ENCODE measurements around the gene CRHR2. TPM values are rescaled to one million over a fixed set of nuclear protein-coding genes. Genes with fewer than 3 reads are reported as not detected.
"Not testable (repeated sequence)": the region's sequence is repeated elsewhere in the genome, so short reads cannot be mapped to it uniquely, and the experiment has no call there.

CRHR2 gene
- polyA plus RNA-seq, 1 of the 3 experiments (the other 2 are of a cell fraction) = not detected

DNA sequence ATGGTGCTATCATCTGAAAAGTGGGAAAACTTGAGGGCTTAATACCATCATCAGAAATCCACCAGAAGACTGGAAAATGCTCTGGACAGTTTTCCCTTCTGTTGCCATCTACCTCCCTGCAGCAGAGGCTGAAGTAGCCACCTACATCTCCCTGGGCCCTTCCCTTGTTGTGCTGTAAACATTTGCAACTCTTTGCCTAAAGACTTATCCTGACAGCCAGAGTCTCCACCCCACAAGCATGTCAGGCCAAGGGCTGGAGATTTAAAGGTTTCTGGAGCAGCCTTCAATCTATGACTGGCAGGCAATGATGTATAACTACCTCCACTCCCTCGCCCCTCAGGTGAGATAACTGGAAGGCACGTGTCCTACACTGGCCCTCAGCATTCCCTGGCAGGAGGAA lies 39.9 kb upstream of the CRHR2 start:
- Histone ChIP-seq H3K9me2 (no peaks in the 10 kb centered on the region), H3K9ac (no peak overlapping the region), H3K27me3 (ENCODE audit: insufficient read depth) (peaks cover 12% of the 10 kb centered on the region; the same call in 1 of the 2 replicates), H3K9me3 (no peaks in the 10 kb centered on the region; the same call in 1 of the 2 replicates), H2AFZ (ENCODE audit: low read depth) (no peak overlapping the region), H3K79me2 (ENCODE audit: insufficient read depth) (no peaks in the 10 kb centered on the region), H4K20me1 (ENCODE audit: insufficient read depth) (no peaks in the 10 kb centered on the region), H3K4me2 (no peak overlapping the region), H3K36me3 (replicated peaks in 1 of 2; ENCODE audit: control insufficient read depth in 1 of 2, insufficient read depth in 2 of 2, low read length in 1 of 2) (no peaks in the 10 kb centered on the region), H3F3A (replicated peaks; ENCODE audit: insufficient read depth) (no peaks in the 10 kb centered on the region), H3K27ac (ENCODE audit: low read depth in 2 of 2, low read length in 1 of 2) (no peak overlapping the region), H3K4me1 (ENCODE audit: control insufficient read depth in 1 of 2, insufficient read depth in 2 of 2, low read depth in 1 of 2, low read length in 1 of 2) (no peaks in the 10 kb centered on the region; a peak in 1 of 4 replicates), H3K4me3 (ENCODE audit: low read depth in 2 of 2, low read length in 1 of 2) (no peak overlapping the region)
- TF ChIP-seq TEAD4 (IDR thresholded peaks at IDR 0.05; ENCODE audit: borderline replicate concordance, insufficient read depth) (no peak), SMC3 (IDR thresholded peaks at IDR 0.05; ENCODE audit: low read depth, low read length) (no peak), FOXJ3 (CRISPR knock-in tag; IDR thresholded peaks at IDR 0.05) (no peak), MEF2A (IDR thresholded peaks at IDR 0.05; ENCODE audit: borderline replicate concordance, low read depth) (no peak), MXI1 (IDR thresholded peaks at IDR 0.05; ENCODE audit: low read depth, low read length) (no peak), RAD21 (IDR thresholded peaks at IDR 0.05; ENCODE audit: low read length) (no peak), GABPA (IDR thresholded peaks at IDR 0.05; ENCODE audit: low read depth) (no peak)
- TF ChIP-seq, protein P1, sequence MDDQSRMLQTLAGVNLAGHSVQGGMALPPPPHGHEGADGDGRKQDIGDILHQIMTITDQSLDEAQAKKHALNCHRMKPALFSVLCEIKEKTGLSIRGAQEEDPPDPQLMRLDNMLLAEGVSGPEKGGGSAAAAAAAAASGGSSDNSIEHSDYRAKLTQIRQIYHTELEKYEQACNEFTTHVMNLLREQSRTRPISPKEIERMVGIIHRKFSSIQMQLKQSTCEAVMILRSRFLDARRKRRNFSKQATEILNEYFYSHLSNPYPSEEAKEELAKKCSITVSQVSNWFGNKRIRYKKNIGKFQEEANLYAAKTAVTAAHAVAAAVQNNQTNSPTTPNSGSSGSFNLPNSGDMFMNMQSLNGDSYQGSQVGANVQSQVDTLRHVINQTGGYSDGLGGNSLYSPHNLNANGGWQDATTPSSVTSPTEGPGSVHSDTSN (IDR thresholded peaks at IDR 0.05) = no peak
- TF ChIP-seq, protein P2, sequence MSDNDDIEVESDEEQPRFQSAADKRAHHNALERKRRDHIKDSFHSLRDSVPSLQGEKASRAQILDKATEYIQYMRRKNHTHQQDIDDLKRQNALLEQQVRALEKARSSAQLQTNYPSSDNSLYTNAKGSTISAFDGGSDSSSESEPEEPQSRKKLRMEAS (IDR thresholded peaks at IDR 0.05; ENCODE audit: low read depth) = no peak
- DNase-seq = no peak
- WGBS (ENCODE audit: low lambda C conversion rate) = 0% methylated on average over 2 of the region's 2 CpGs
- ChIA-PET CTCF (interaction anchor here (0.7 kb wide), 1 partner anchor 18 kb away, joined by 3 read pairs; no protein-coding TSS in a partner anchor), POLR2A (no interaction called here)

DNA sequence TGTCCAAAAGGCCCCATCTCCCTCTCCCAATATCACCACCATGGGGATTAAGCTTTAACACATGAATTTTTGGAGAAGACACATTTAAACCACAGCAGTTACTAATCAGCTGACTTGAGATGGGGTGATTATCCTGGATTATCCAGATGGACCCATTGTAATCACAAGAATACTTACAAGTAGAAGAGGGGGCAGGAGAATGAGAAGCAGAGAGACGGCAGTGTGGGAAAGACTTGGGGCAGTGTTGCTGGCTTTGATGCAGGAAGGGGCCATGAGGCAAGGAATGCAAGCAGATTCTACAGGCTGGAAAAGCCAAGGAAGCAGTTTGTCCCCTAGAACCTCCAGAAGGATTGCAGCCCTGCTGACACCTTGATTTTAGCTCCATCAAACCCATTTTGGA lies 39.0 kb upstream of the CRHR2 start:
- H3K9ac ChIP-seq = no peak overlapping the region
- no peaks in the 10 kb centered on the region for H3K79me2 ChIP-seq (ENCODE audit: insufficient read depth)
- H3K9me3 ChIP-seq = no peaks in the 10 kb centered on the region; the same call in 1 of the 2 replicates
- CTCF ChIA-PET = interaction anchor here (0.7 to 2.4 kb wide), 2 partner anchors 19 to 357 kb away, joined by 3 to 8 read pairs; no protein-coding TSS in a partner anchor
- DNase-seq = no peak
- no peaks in the 10 kb centered on the region for H3K36me3 ChIP-seq (replicated peaks in 1 of 2; ENCODE audit: control insufficient read depth in 1 of 2, insufficient read depth in 2 of 2, low read length in 1 of 2)
- peaks cover 12% of the 10 kb centered on the region; the same call in 1 of the 2 replicates for H3K27me3 ChIP-seq (ENCODE audit: insufficient read depth)
- TF ChIP-seq GABPA (IDR thresholded peaks at IDR 0.05; ENCODE audit: low read depth) = no peak
- TF ChIP-seq, protein P3, sequence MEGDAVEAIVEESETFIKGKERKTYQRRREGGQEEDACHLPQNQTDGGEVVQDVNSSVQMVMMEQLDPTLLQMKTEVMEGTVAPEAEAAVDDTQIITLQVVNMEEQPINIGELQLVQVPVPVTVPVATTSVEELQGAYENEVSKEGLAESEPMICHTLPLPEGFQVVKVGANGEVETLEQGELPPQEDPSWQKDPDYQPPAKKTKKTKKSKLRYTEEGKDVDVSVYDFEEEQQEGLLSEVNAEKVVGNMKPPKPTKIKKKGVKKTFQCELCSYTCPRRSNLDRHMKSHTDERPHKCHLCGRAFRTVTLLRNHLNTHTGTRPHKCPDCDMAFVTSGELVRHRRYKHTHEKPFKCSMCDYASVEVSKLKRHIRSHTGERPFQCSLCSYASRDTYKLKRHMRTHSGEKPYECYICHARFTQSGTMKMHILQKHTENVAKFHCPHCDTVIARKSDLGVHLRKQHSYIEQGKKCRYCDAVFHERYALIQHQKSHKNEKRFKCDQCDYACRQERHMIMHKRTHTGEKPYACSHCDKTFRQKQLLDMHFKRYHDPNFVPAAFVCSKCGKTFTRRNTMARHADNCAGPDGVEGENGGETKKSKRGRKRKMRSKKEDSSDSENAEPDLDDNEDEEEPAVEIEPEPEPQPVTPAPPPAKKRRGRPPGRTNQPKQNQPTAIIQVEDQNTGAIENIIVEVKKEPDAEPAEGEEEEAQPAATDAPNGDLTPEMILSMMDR (IDR thresholded peaks at IDR 0.05) = no peak
- no peak for TF ChIP-seq MXI1 (IDR thresholded peaks at IDR 0.05; ENCODE audit: low read depth, low read length)
- no peak for TF ChIP-seq MEF2A (IDR thresholded peaks at IDR 0.05; ENCODE audit: borderline replicate concordance, low read depth)
- no peak for TF ChIP-seq RAD21 (IDR thresholded peaks at IDR 0.05; ENCODE audit: low read length)
- TF ChIP-seq RXRA (IDR thresholded peaks at IDR 0.05; ENCODE audit: borderline replicate concordance, low read depth) = no peak
- TF ChIP-seq, protein P4, sequence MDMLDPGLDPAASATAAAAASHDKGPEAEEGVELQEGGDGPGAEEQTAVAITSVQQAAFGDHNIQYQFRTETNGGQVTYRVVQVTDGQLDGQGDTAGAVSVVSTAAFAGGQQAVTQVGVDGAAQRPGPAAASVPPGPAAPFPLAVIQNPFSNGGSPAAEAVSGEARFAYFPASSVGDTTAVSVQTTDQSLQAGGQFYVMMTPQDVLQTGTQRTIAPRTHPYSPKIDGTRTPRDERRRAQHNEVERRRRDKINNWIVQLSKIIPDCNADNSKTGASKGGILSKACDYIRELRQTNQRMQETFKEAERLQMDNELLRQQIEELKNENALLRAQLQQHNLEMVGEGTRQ (IDR thresholded peaks at IDR 0.05; ENCODE audit: borderline replicate concordance, low read depth, low read length) = no peak
- TF ChIP-seq, protein P5, sequence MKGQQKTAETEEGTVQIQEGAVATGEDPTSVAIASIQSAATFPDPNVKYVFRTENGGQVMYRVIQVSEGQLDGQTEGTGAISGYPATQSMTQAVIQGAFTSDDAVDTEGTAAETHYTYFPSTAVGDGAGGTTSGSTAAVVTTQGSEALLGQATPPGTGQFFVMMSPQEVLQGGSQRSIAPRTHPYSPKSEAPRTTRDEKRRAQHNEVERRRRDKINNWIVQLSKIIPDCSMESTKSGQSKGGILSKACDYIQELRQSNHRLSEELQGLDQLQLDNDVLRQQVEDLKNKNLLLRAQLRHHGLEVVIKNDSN (IDR thresholded peaks at IDR 0.05; ENCODE audit: borderline replicate concordance, low read depth) = no peak
- TF ChIP-seq RCOR1 (IDR thresholded peaks at IDR 0.05; ENCODE audit: low read length) = no peak
- no peak for TF ChIP-seq GATA2 (CRISPR knock-in tag; IDR thresholded peaks at IDR 0.05)
- TF ChIP-seq TAF1 (IDR thresholded peaks at IDR 0.05; ENCODE audit: borderline replicate concordance, low read depth, low read length) = no peak
- no peak for TF ChIP-seq FOXJ3 (CRISPR knock-in tag; IDR thresholded peaks at IDR 0.05)
- 26% methylated on average over 1 of the region's 1 CpG for WGBS (ENCODE audit: low lambda C conversion rate)
- no peak overlapping the region for H3K27ac ChIP-seq (ENCODE audit: low read depth in 2 of 2, low read length in 1 of 2)
- H4K20me1 ChIP-seq (ENCODE audit: insufficient read depth) = no peaks in the 10 kb centered on the region
- POLR2A ChIA-PET = no interaction called here
- no peak overlapping the region for H2AFZ ChIP-seq (ENCODE audit: low read depth)
- H3K4me3 ChIP-seq (ENCODE audit: low read depth in 2 of 2, low read length in 1 of 2) = no peak overlapping the region
- no peaks in the 10 kb centered on the region for H3K9me2 ChIP-seq
- no peaks in the 10 kb centered on the region; a peak in 1 of 4 replicates for H3K4me1 ChIP-seq (ENCODE audit: control insufficient read depth in 1 of 2, insufficient read depth in 2 of 2, low read depth in 1 of 2, low read length in 1 of 2)
- H3K4me2 ChIP-seq = no peak overlapping the region
- H3F3A ChIP-seq (replicated peaks; ENCODE audit: insufficient read depth) = no peaks in the 10 kb centered on the region

DNA sequence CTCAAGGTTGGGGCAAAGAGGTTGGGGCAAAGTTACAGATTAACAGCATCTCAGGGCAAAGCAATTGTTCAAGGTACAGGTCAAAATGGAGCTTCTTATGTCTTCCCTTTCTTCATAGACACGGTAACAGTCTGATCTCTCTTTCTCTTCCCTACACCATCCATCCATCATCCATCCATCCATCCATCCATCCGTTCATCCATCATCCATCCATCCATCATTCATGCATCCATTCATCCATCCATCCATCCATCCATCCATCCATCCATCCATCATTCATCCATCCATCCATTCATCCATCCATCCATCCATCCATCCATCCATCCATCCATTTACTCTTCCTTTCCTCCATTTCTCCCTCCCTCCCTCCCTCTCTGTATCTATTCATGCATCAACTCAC lies 37.2 kb upstream of the CRHR2 start:
- H3K9me3 ChIP-seq; H3K4me3 ChIP-seq (ENCODE audit: low read depth in 2 of 2, low read length in 1 of 2); POLR2A ChIA-PET; H4K20me1 ChIP-seq (ENCODE audit: insufficient read depth); DNase-seq; H3K36me3 ChIP-seq (replicated peaks in 1 of 2; ENCODE audit: control insufficient read depth in 1 of 2, insufficient read depth in 2 of 2, low read length in 1 of 2); H3K4me1 ChIP-seq (ENCODE audit: control insufficient read depth in 1 of 2, insufficient read depth in 2 of 2, low read depth in 1 of 2, low read length in 1 of 2); H3K4me2 ChIP-seq; H3K27me3 ChIP-seq (ENCODE audit: insufficient read depth); H3K9ac ChIP-seq; H3F3A ChIP-seq (replicated peaks; ENCODE audit: insufficient read depth); H2AFZ ChIP-seq (ENCODE audit: low read depth); H3K27ac ChIP-seq (ENCODE audit: low read depth in 2 of 2, low read length in 1 of 2); H3K9me2 ChIP-seq; H3K79me2 ChIP-seq (ENCODE audit: insufficient read depth): not testable (repeated sequence)
- CTCF ChIA-PET = interaction anchor here (1.1 to 2.4 kb wide), 2 partner anchors 21 to 140 kb away, joined by 3 to 8 read pairs; no protein-coding TSS in a partner anchor
- 12% methylated on average over 2 of the region's 2 CpGs for WGBS (ENCODE audit: low lambda C conversion rate)
